H54 (cell line): Measurements from ENCODE around the gene OR2Y1.
"Not testable (repeated sequence)": the region's sequence is repeated elsewhere in the genome, so short reads cannot be mapped to it uniquely, and the experiment has no call there.

Source experiments
- DNase-seq: peaks from one replicate; pipeline ENCODE4 v3.0.0; 2011; ENCODE audit warnings: low spot score, mixed read lengths; ENCODE audit not compliant: insufficient read length
- FAIRE-seq: peaks from 3 replicates; lab custom pipeline; 2011; peaks lifted over from hg19 to GRCh38; lab: Jason Lieb, UNC
- POLR2A ChIP-seq: IDR thresholded peaks from 2 replicates; pipeline ENCODE4 v1.6.1; 2011; ENCODE audit warnings: low read depth, mild to moderate bottlenecking, low read length

Gene OR2Y1

GRCh38 chr5:180739958-180740357 is at the start of gene OR2Y1:
Gene OR2Y1, minus strand, starts transcription at chr5:180740058. Its CDS starts 0 bp downstream, at chr5:180740058.
- DNase-seq (no peak), FAIRE-seq (no peak)
- no peak for TF ChIP-seq POLR2A

GRCh38 chr5:180788651-180789410 is 49.0 kb upstream of the OR2Y1 start:
- not testable (repeated sequence) for FAIRE-seq, DNase-seq

- no peak for FAIRE-seq
- no peak for TF ChIP-seq POLR2A
- no peak for DNase-seq
Measured at GRCh38 chr5:180787711-180788431, 48.0 kb upstream of the OR2Y1 start.

GRCh38 chr5:180786531-180787398 is 46.9 kb upstream of the OR2Y1 start:
- no peak for FAIRE-seq
- DNase-seq = no peak
- TF ChIP-seq POLR2A = no peak

- no peak for TF ChIP-seq POLR2A
- DNase-seq (no peak), FAIRE-seq (no peak)
Measured at GRCh38 chr5:180785794-180786221, 46.0 kb upstream of the OR2Y1 start.

- DNase-seq (no peak), FAIRE-seq (no peak)
- TF ChIP-seq POLR2A = 0 out of 2 replicates have a peak, but pooled peaks have one; percentile 11
Measured at GRCh38 chr5:180785121-180785781, 45.4 kb upstream of the OR2Y1 start.

GRCh38 chr5:180784497-180785097 is 44.7 kb upstream of the OR2Y1 start:
- DNase-seq = no peak
- TF ChIP-seq POLR2A = no peak
- FAIRE-seq = no peak

- DNase-seq (no peak), FAIRE-seq (no peak)
- no peak for TF ChIP-seq POLR2A
Measured at GRCh38 chr5:180783340-180784052, 43.6 kb upstream of the OR2Y1 start.

GRCh38 chr5:180782748-180783147 is 42.9 kb upstream of the OR2Y1 start:
- DNase-seq (no peak), FAIRE-seq (no peak)
- TF ChIP-seq POLR2A = no peak

- not testable (repeated sequence) for DNase-seq, FAIRE-seq
Measured at GRCh38 chr5:180781900-180782326, 42.1 kb upstream of the OR2Y1 start.

GRCh38 chr5:180779985-180780610 is 40.2 kb upstream of the OR2Y1 start:
- no peak for TF ChIP-seq POLR2A
- FAIRE-seq (no peak), DNase-seq (no peak)

- TF ChIP-seq POLR2A = no peak
- DNase-seq (no peak), FAIRE-seq (no peak)
Measured at GRCh38 chr5:180777475-180777874, 37.6 kb upstream of the OR2Y1 start.
